ENCODE results near the gene WBP1L.
"Not testable (repeated sequence)": the region's sequence is repeated elsewhere in the genome, so short reads cannot be mapped to it uniquely, and the experiment has no call there.

The WBP1L gene

GRCh38 chr10:102758240-102758932 is 14.6 kb downstream of the WBP1L start:
- no peak for DNase-seq (ENCODE audit: low read depth in 2 of 2)

GRCh38 chr10:102758933-102759262 is 15.2 kb downstream of the WBP1L start:
- DNase-seq (ENCODE audit: low read depth in 2 of 2), result not testable (repeated sequence)

- DNase-seq (ENCODE audit: low read depth in 2 of 2), result no peak
These were observed 15.9 kb downstream of the WBP1L start for GRCh38 chr10:102759497-102760210.

GRCh38 chr10:102761981-102762380 is 18.2 kb downstream of the WBP1L start:
- DNase-seq (ENCODE audit: low read depth in 2 of 2), result no peak

- no peak for DNase-seq (ENCODE audit: low read depth in 2 of 2)
These were observed 18.8 kb downstream of the WBP1L start for GRCh38 chr10:102762401-102763015.

GRCh38 chr10:102763037-102763607 is 19.4 kb downstream of the WBP1L start:
- no peak for DNase-seq (ENCODE audit: low read depth in 2 of 2)

- DNase-seq (ENCODE audit: low read depth in 2 of 2), result no peak
These were observed 20.9 kb downstream of the WBP1L start for GRCh38 chr10:102764470-102765161.

- no peak for DNase-seq (ENCODE audit: low read depth in 2 of 2)
These were observed 21.6 kb downstream of the WBP1L start for GRCh38 chr10:102765336-102765735.

- DNase-seq (ENCODE audit: low read depth in 2 of 2), result no peak
These were observed 23.8 kb downstream of the WBP1L start for GRCh38 chr10:102767428-102768160.

- no peak for DNase-seq (ENCODE audit: low read depth in 2 of 2)
These were observed 25.8 kb downstream of the WBP1L start for GRCh38 chr10:102769375-102770107.

- DNase-seq (ENCODE audit: low read depth in 2 of 2), result no peak
These were observed 26.3 kb downstream of the WBP1L start for GRCh38 chr10:102770108-102770482.

- no peak for DNase-seq (ENCODE audit: low read depth in 2 of 2)
These were observed 27.0 kb downstream of the WBP1L start for GRCh38 chr10:102770792-102771191.

- no peak for DNase-seq (ENCODE audit: low read depth in 2 of 2)
These were observed 29.6 kb downstream of the WBP1L start for GRCh38 chr10:102773320-102773719.

- no peak for DNase-seq (ENCODE audit: low read depth in 2 of 2)
These were observed 30.2 kb downstream of the WBP1L start for GRCh38 chr10:102773986-102774385.

GRCh38 chr10:102775201-102775934 is 31.6 kb downstream of the WBP1L start:
- no peak for DNase-seq (ENCODE audit: low read depth in 2 of 2)

GRCh38 chr10:102775935-102776669 is 32.4 kb downstream of the WBP1L start:
- no peak for DNase-seq (ENCODE audit: low read depth in 2 of 2)

- DNase-seq (ENCODE audit: low read depth in 2 of 2), result no peak
These were observed 33.2 kb downstream of the WBP1L start for GRCh38 chr10:102776779-102777456.

GRCh38 chr10:102777711-102778453 is 34.1 kb downstream of the WBP1L start:
- no peak for DNase-seq (ENCODE audit: low read depth in 2 of 2)

Data from activated CD8-positive, alpha-beta memory T cell treated with anti-CD3 and anti-CD28 coated beads for 4 hours (primary cell).